Endometrial microvascular endothelial cells (primary cell): ENCODE measurements around the gene UBE2O. TPM values are rescaled to one million over a fixed set of nuclear protein-coding genes. Genes with fewer than 3 reads are reported as not detected.

Experiments used
- in situ Hi-C: cut with HindIII; loops from 2 replicates; pipeline ENCODE4 v1.10.0; 2017; ENCODE audit warnings: low sequenced_read_pairs, low pct_unique_long_range_greater_than_20kb; ENCODE audit errors: inconsistent ontology term
- total RNA-seq: library from RNA; depleted of rRNA; stranded (reverse); fragments of >200 nt; gene quantifications from one replicate; pipeline ENCODE4 v1.2.3, GENCODE V29; 2015; ENCODE audit errors: inconsistent ontology term

Gene UBE2O
- total RNA-seq, 1 donor from 2014 or later, result 31.9 TPM

DNA sequence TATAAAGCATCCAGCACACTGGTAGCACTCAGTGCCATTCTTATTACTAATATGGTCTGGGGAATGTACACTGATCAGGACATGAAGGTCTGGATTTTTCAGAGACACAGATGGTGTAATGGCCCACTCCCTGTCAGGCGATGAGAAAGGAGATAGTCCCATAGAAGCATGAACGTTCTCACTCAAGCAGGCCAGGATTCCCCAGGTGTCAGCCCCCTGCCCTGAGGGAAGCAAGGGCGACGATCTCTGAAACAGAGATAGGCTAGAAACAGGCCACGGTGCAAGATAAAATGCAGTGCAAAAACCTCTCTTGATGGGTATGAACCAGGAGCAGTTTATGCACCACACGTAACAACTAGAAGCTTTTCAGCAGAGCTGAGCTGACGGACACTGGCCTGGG, 109.8 kb downstream of the UBE2O start:
- in situ Hi-C loops, result no loop called here

DNA sequence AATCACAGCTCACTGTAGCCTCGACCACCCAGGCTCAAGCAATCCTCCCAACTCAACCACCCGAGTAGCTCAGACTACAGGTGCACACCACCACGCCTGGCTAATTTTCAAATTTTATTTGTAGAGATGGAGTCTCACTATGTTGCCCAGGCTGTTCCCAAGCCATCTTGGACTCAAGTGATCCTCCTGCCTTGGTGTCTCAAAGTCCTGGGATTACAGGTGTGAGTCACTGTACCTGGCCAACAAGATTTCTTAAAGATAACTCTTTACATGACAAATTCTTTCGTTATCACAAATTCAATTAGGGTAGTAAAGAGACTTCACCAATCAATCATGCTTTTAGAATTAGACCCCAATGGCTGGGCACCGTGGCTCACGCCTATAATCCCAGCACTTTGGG, 111.7 kb downstream of the UBE2O start:
- in situ Hi-C loops, result no loop called here

Other genes starting within 250 kb of the UBE2O start
- gene RNF157, start 212.7 kb downstream of the UBE2O start, total RNA-seq, result not detected
- gene UBALD2, start 187.8 kb downstream of the UBE2O start, total RNA-seq, result 7.1 TPM
- 2.1 TPM for gene QRICH2, start 144.9 kb downstream of the UBE2O start, total RNA-seq
- gene PRPSAP1, start 99.2 kb downstream of the UBE2O start, total RNA-seq, result 70.8 TPM
- gene SPHK1, start 68.5 kb downstream of the UBE2O start, total RNA-seq, result 121 TPM
- not detected for gene AANAT, start 14.5 kb upstream of the UBE2O start, total RNA-seq
- gene RHBDF2, start 48.3 kb upstream of the UBE2O start, total RNA-seq, result 42.8 TPM
- 0.37 TPM for gene CYGB, start 84.6 kb upstream of the UBE2O start, total RNA-seq
- not detected for gene PRCD, start 86.9 kb upstream of the UBE2O start, total RNA-seq
- not detected for gene ST6GALNAC2, start 132.7 kb upstream of the UBE2O start, total RNA-seq
- not detected for gene ST6GALNAC1, start 190.6 kb upstream of the UBE2O start, total RNA-seq